ENCODE data around the gene NFIC. TPM values are rescaled to one million over a fixed set of nuclear protein-coding genes. Genes with fewer than 3 reads are reported as not detected.

NFIC gene
- total RNA-seq, 1 donor from 2014 or later = 38.3 TPM

GRCh38 chr19:3481241-3482090 lies 115.1 kb downstream of the NFIC start:
- peaks cover 14% of the 10 kb centered on the region for H3K27me3 ChIP-seq (ENCODE audit: insufficient read depth, low read length)
- no peak overlapping the region for H3K9ac ChIP-seq (ENCODE audit: low read length)
- H3K9me3 ChIP-seq (ENCODE audit: insufficient read depth, low read depth, low read length) = no peaks in the 10 kb centered on the region
- H3K4me1 Mint-ChIP-seq (ENCODE audit: low read depth, unreplicated experiment) = no peaks in the 10 kb centered on the region
- H3K4me3 ChIP-seq (ENCODE audit: insufficient read depth, low read depth, low read length) = no peak overlapping the region
- H3K4me1 ChIP-seq (ENCODE audit: insufficient read depth, low read length) = no peaks in the 10 kb centered on the region
- TF ChIP-seq CTCF (IDR thresholded peaks at IDR 0.05; ENCODE audit: insufficient read depth, low read depth, low read length) = no peak
- TF ChIP-seq EZH2 (IDR thresholded peaks at IDR 0.05; ENCODE audit: insufficient read depth, low read length) = no peak
- H3K36me3 Mint-ChIP-seq (ENCODE audit: low read depth, unreplicated experiment) = no peaks in the 10 kb centered on the region
- no peak overlapping the region for H3K4me3 Mint-ChIP-seq (ENCODE audit: unreplicated experiment)
- H2AFZ ChIP-seq (ENCODE audit: low read depth, low read length) = no peak overlapping the region
- no peaks in the 10 kb centered on the region for H3K36me3 ChIP-seq (ENCODE audit: insufficient read depth, low read length)
- peak overlapping the region; percentile 41 for H3K27ac Mint-ChIP-seq (ENCODE audit: unreplicated experiment)
- no peaks in the 10 kb centered on the region for H3K9me3 Mint-ChIP-seq (ENCODE audit: unreplicated experiment)
- no peak overlapping the region for H3K27ac ChIP-seq (ENCODE audit: low read depth, low read length)
- no peak overlapping the region for H3K4me2 ChIP-seq (ENCODE audit: low read length)
- H3K79me2 ChIP-seq (ENCODE audit: insufficient read depth, low read length) = no peaks in the 10 kb centered on the region
- peaks cover 11% of the 10 kb centered on the region for H3K27me3 Mint-ChIP-seq (ENCODE audit: low read depth, unreplicated experiment)
- DNase-seq (ENCODE audit: low read depth) = no peak
- FAIRE-seq = no peak
- H4K20me1 ChIP-seq (ENCODE audit: insufficient read depth, low read length) = no peaks in the 10 kb centered on the region

- FAIRE-seq (no peak), DNase-seq (ENCODE audit: low read depth) (no peak)
- no peak overlapping the region for H3K27ac ChIP-seq (ENCODE audit: low read depth, low read length)
- H3K4me2 ChIP-seq (ENCODE audit: low read length) = no peak overlapping the region
- H3K4me3 Mint-ChIP-seq (ENCODE audit: unreplicated experiment) = no peak overlapping the region
- no peak overlapping the region for H3K27ac Mint-ChIP-seq (ENCODE audit: unreplicated experiment)
- no peaks in the 10 kb centered on the region for H3K4me1 ChIP-seq (ENCODE audit: insufficient read depth, low read length)
- no peaks in the 10 kb centered on the region for H4K20me1 ChIP-seq (ENCODE audit: insufficient read depth, low read length)
- peaks cover 9% of the 10 kb centered on the region for H3K27me3 Mint-ChIP-seq (ENCODE audit: low read depth, unreplicated experiment)
- no peak overlapping the region for H2AFZ ChIP-seq (ENCODE audit: low read depth, low read length)
- H3K79me2 ChIP-seq (ENCODE audit: insufficient read depth, low read length) = no peaks in the 10 kb centered on the region
- no peak overlapping the region for H3K4me3 ChIP-seq (ENCODE audit: insufficient read depth, low read depth, low read length)
- H3K4me1 Mint-ChIP-seq (ENCODE audit: low read depth, unreplicated experiment) = no peaks in the 10 kb centered on the region
- TF ChIP-seq EZH2 (IDR thresholded peaks at IDR 0.05; ENCODE audit: insufficient read depth, low read length) (no peak), CTCF (IDR thresholded peaks at IDR 0.05; ENCODE audit: insufficient read depth, low read depth, low read length) (no peak)
- peaks cover 14% of the 10 kb centered on the region for H3K27me3 ChIP-seq (ENCODE audit: insufficient read depth, low read length)
- no peaks in the 10 kb centered on the region for H3K9me3 Mint-ChIP-seq (ENCODE audit: unreplicated experiment)
- H3K9ac ChIP-seq (ENCODE audit: low read length) = no peak overlapping the region
- H3K36me3 ChIP-seq (ENCODE audit: insufficient read depth, low read length) = no peaks in the 10 kb centered on the region
- no peaks in the 10 kb centered on the region for H3K9me3 ChIP-seq (ENCODE audit: insufficient read depth, low read depth, low read length)
- peaks cover 6% of the 10 kb centered on the region for H3K36me3 Mint-ChIP-seq (ENCODE audit: low read depth, unreplicated experiment)
Observed at GRCh38 chr19:3482507-3483225, 116.3 kb downstream of the NFIC start.

All from astrocyte (in vitro differentiated cells and primary cell).